Measurements from ENCODE around the gene RALGDS.

- no peak for TF ChIP-seq CTCF (IDR thresholded peaks at IDR 0.05)
- peak; percentile 17 for TF ChIP-seq POLR2A (IDR thresholded peaks at IDR 0.05)
These were observed 12.8 kb upstream of the RALGDS start for GRCh38 chr9:133133681-133134387.

Data from right lobe of liver (tissue), 4 donors.